ENCODE results near the gene TNFRSF8. TPM values are rescaled to one million over a fixed set of nuclear protein-coding genes. Genes with fewer than 3 reads are reported as not detected.
"Not testable (repeated sequence)": the region's sequence is repeated elsewhere in the genome, so short reads cannot be mapped to it uniquely, and the experiment has no call there.

TNFRSF8 gene
- total RNA-seq, 1 donor from 2014 or later, result not detected

GRCh38 chr1:12083766-12084165 lies 20.7 kb downstream of the TNFRSF8 start:
- no peak for DNase-seq (ENCODE audit: low read depth)

DNA sequence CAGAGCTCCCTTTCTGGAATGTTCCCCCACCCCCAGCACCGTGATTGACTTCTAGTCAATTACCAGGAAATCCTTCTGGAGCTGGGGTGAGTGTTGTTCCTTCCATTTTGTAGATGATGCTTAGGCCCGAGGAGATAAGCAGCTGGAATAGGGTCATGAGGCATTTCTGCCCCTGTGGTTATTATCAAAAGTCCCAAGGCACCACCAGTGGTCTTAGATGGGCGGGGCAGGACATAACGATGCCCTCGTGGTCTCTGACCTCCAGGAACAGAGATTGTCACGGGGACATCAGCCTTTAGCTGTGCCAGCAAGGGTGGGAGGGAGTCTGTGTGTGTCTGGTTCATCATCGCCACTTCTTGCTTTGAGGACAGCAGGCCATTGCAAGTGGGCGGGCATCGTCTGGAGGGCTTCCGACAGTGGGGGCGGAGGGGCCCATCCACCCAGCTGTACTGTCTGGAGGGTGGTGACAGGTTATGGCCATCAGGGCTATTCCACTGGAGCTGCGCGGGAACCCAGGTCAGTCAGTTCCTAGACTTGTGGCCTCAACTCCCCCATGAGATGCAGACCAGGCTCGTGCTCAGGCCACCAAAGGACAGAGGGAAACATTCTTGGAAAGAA lies 22.6 kb downstream of the TNFRSF8 start:
- DNase-seq (ENCODE audit: low read depth), result no peak

DNA sequence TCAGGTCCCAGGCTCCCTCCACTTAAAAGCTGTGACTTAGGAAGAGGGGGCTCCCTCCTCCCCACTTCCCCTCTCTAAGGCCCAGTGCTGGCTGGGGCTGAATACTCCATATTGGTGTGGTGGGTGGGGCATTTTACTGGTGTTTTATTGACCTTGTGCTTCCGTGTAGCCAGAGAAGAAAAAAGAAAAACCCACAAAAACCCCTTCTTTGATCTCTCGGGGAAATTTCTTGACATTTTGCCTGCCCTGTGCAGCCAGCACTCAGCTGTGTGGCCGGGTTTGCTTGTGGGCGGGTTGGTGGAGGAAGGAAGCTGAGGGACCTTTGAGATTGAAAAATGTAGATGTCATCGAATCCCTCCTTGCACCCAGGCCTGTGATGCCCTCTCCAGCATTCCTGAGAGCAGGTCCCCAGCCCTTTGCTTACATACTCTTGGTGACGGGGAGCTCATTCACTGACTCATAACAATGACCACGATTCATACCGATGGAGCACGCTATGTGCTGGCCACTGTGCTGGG lies 24.8 kb downstream of the TNFRSF8 start:
- DNase-seq (ENCODE audit: low read depth), result no peak

DNA sequence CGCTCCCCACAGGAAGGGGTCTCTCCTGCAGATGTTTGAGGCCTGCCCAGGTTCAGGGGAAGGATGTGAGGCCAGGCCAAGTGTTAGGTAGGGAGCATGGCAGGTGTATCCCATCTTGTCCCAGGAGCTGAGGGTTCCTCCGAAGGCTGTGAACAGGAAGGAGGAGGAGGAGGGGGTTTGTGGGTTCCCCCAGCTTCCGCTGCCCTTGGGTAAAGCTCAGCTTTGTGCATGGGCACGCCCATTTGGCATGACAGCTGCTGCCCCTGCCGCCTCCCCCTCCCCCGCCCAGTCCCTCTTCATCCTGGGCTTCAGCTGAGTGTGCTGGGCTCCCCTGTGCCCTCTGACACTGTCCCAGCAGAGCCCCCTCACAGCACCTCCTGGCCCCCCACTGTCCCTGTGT lies 25.5 kb downstream of the TNFRSF8 start:
- DNase-seq (ENCODE audit: low read depth), result no peak

- DNase-seq (ENCODE audit: low read depth), result no peak
These were observed 27.2 kb downstream of the TNFRSF8 start for GRCh38 chr1:12090326-12090725.

GRCh38 chr1:12091191-12091590 lies 28.1 kb downstream of the TNFRSF8 start:
- DNase-seq (ENCODE audit: low read depth), result no peak

GRCh38 chr1:12094180-12094579 lies 31.1 kb downstream of the TNFRSF8 start:
- no peak for DNase-seq (ENCODE audit: low read depth)

- DNase-seq (ENCODE audit: low read depth), result no peak
These were observed 32.6 kb downstream of the TNFRSF8 start for GRCh38 chr1:12095452-12096263.

DNA sequence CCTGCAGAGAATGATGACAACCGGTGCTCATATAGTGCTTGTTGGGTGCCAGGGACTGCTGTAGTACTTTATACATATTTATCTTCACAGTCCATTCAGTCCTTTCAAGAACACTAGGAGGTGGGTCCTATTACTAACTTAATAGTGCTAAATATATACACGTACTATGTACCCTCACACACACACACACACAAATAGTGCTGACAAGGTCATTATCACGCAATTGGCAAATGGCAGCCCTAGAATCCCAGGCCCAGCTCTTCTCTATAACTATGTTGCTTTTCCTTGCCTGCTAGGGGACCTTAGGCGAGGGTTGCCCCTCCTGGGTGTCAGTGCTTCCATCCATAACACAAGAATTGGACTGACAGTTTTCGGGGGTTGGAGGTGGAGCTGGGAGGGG lies 33.5 kb downstream of the TNFRSF8 start:
- DNase-seq (ENCODE audit: low read depth), result no peak

GRCh38 chr1:12097321-12097720 lies 34.2 kb downstream of the TNFRSF8 start:
- peak; percentile 12 for DNase-seq (ENCODE audit: low read depth)

DNA sequence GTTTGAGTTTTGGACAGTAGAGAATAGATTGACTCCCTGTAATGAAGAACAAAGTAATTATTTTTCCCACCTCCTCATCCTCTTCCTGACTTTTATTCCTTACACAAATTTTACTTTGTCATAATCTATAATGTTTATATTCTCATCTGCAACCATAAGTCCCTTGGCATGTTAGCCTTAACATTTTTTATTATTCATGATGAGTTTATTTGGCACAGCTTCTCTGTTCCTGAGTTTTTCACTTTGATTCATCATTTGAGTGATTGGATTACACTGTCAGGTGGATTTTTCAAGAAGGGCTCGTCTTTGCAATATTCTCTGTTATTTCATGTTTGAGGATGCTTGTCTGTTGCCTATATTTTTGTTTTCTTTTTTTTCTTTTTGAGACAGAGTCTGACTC lies 35.7 kb downstream of the TNFRSF8 start:
- DNase-seq (ENCODE audit: low read depth), result no peak

DNA sequence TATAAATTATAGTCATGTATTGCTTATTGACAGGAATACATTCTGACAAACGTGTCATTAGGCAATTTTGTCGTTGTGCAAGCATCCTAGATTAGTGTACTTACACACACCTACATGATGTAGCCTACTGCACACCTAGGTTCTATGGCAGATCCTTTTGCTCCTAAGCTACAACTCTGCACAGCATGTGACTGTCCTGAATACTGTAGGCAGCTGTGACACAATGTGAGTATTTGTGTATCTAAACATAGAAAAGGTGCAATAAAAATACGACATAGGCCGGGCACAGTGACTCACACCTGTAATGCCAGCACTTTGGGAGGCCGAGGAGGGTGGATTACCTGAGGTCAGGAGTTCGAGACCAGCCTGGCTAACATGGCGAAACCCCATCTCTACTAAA lies 36.5 kb downstream of the TNFRSF8 start:
- no peak for DNase-seq (ENCODE audit: low read depth)

DNA sequence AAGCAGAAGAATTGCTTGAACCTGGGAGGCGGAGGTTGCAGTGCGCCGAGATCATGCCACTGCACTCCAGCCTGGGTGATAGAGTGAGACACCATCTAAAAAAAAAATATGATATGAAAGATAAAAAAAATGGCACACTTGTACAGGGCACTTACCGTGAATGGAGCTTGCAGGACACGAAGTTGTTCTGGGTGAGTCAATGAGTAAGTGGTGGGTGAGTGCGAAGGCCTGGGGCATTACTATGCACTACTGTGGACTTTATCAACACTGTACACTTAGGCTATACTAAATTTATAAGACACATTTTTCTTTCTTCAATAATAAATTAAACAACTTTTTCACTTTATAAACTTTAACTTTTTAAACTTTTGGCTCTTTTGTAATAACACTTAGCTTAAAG lies 37.0 kb downstream of the TNFRSF8 start:
- DNase-seq (ENCODE audit: low read depth), result no peak

GRCh38 chr1:12101120-12101519 lies 38.0 kb downstream of the TNFRSF8 start:
- not testable (repeated sequence) for DNase-seq (ENCODE audit: low read depth)

- no peak for DNase-seq (ENCODE audit: low read depth)
These were observed 39.0 kb downstream of the TNFRSF8 start for GRCh38 chr1:12102066-12102465.

GRCh38 chr1:12104417-12104816 lies 41.3 kb downstream of the TNFRSF8 start:
- DNase-seq (ENCODE audit: low read depth), result no peak

DNA sequence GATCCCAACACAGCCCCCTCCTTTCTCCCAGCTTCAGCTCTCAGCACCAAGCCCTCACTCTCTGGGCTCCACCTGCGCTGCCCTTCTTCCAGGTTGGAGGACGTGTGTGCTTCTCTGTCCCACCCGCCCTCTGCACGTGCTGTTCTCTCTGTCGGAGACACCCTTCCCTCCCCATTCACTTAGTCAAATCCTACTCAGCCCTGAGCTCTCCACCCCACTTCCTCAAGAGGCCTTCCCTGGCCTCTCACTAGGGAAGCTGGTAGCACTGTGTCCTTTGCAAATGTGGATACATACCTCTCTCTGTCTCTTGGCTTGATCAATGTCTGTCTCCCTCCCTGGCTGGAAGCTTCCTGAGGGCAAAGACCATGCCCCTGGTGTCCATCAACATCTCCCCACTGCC lies 43.0 kb downstream of the TNFRSF8 start:
- DNase-seq (ENCODE audit: low read depth), result no peak

- DNase-seq (ENCODE audit: low read depth), result not testable (repeated sequence)
These were observed 43.8 kb downstream of the TNFRSF8 start for GRCh38 chr1:12106861-12107260.

DNA sequence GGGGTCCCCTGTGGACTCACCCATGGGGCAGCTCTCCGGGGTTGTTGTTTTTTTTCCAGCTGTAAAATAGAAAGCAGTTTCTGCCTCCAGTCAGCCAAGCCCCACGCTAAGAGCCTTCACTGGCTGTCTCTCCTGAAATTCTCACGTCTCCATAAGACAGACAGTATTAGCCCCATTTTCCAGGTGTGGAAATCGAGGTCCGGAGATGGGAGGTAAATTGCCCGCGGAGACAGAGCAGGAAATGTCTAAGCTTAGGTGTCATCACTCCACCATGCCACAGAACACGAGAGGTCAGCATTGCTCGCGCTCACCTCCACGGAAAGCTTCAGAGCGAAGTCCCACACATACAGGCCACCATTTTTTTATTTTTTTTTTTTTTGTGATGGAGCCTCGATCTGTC lies 44.6 kb downstream of the TNFRSF8 start:
- no peak for DNase-seq (ENCODE audit: low read depth)

DNA sequence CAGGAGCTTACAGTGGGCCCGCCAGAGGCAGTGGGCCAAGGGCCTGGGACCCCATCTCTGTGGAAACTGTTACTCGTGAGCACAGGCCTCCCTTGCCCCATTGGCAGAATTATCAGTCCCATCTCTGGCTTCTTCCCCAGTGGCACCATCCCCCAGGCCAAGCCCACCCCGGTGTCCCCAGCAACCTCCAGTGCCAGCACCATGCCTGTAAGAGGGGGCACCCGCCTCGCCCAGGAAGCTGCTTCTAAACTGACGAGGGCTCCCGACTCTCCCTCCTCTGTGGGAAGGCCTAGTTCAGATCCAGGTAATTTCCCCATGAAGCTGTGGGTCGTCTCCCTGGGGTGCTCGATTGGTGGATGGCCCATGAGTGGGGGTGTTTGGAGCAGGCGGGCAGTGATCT lies 46.8 kb downstream of the TNFRSF8 start:
- no peak for DNase-seq (ENCODE audit: low read depth)

GRCh38 chr1:12111741-12112140 lies 48.6 kb downstream of the TNFRSF8 start:
- DNase-seq (ENCODE audit: low read depth), result no peak

GRCh38 chr1:12112711-12113161 lies 49.6 kb downstream of the TNFRSF8 start:
- DNase-seq (ENCODE audit: low read depth), result no peak
